SIG-M5 treated with dmso at 0.1 percent for 504 hours (cell line): ENCODE results near the gene ZSCAN10.
"Not testable (repeated sequence)": the region's sequence is repeated elsewhere in the genome, so short reads cannot be mapped to it uniquely, and the experiment has no call there.

Experiments
- DNase-seq: peaks from one replicate; lab custom pipeline; 2025; ENCODE audit not compliant: unreplicated experiment; lab: John Stamatoyannopoulos, UW

ZSCAN10 gene

GRCh38 chr16:3065069-3065741, 33.9 kb downstream of the ZSCAN10 start, which contains the start of gene IL32:
TSS of gene IL32 (plus strand) at chr16:3065640. CDS start at chr16:3065812, 172 bp downstream.
- DNase-seq = no peak

- DNase-seq = no peak
These were observed 35.3 kb downstream of the ZSCAN10 start for GRCh38 chr16:3063625-3064386.

- DNase-seq = no peak
These were observed 36.5 kb downstream of the ZSCAN10 start for GRCh38 chr16:3062553-3062952.

- no peak for DNase-seq
These were observed 38.6 kb downstream of the ZSCAN10 start for GRCh38 chr16:3060339-3061127.

GRCh38 chr16:3059723-3060242, 39.3 kb downstream of the ZSCAN10 start:
- DNase-seq = no peak

GRCh38 chr16:3059041-3059722, 39.9 kb downstream of the ZSCAN10 start:
- DNase-seq = peak; percentile 56

GRCh38 chr16:3058139-3059030, 40.7 kb downstream of the ZSCAN10 start:
- peak; percentile 26 for DNase-seq

- no peak for DNase-seq
These were observed 41.6 kb downstream of the ZSCAN10 start for GRCh38 chr16:3057181-3058138.

GRCh38 chr16:3056336-3057180, 42.5 kb downstream of the ZSCAN10 start:
- no peak for DNase-seq

- not testable (repeated sequence) for DNase-seq
These were observed 43.4 kb downstream of the ZSCAN10 start for GRCh38 chr16:3055734-3056115.

- peak; percentile 22 for DNase-seq
These were observed 43.9 kb downstream of the ZSCAN10 start for GRCh38 chr16:3054965-3055733.

GRCh38 chr16:3053330-3053710, 45.8 kb downstream of the ZSCAN10 start:
- not testable (repeated sequence) for DNase-seq

GRCh38 chr16:3052571-3053329, 46.3 kb downstream of the ZSCAN10 start:
- not testable (repeated sequence) for DNase-seq

GRCh38 chr16:3051494-3051893, 47.6 kb downstream of the ZSCAN10 start:
- no peak for DNase-seq

GRCh38 chr16:3051009-3051408, 48.1 kb downstream of the ZSCAN10 start:
- no peak for DNase-seq

GRCh38 chr16:3050487-3050886, 48.6 kb downstream of the ZSCAN10 start:
- DNase-seq = no peak
